Measurements from ENCODE around the gene EFHD2.
"Not testable (repeated sequence)": the region's sequence is repeated elsewhere in the genome, so short reads cannot be mapped to it uniquely, and the experiment has no call there.

Gene EFHD2

DNA sequence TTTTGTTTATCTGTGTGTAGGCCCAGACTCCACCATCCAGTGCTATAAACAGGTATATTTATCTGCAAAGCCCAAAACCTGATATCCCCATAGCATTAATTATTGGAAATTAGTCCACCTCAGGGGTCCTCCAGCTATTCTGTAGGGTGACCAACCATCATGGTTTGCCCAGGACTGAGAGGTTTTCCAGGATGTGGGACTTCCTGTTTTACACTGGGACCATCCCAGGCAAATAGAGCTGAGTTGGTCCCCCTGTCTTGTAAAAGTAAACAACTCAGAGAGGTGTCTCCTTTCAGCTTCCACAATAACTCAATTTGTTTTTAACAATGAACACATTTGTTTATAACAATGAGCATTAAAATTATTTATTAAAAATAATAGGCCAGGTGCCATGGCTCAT is 58.5 kb downstream of the EFHD2 start:
- no peak for DNase-seq (ENCODE audit: low spot score)
- in situ Hi-C loops (cut with MboI; ENCODE audit: low sequenced_read_pairs, unreplicated experiment), result no loop called here
- TF ChIP-seq, protein P1, sequence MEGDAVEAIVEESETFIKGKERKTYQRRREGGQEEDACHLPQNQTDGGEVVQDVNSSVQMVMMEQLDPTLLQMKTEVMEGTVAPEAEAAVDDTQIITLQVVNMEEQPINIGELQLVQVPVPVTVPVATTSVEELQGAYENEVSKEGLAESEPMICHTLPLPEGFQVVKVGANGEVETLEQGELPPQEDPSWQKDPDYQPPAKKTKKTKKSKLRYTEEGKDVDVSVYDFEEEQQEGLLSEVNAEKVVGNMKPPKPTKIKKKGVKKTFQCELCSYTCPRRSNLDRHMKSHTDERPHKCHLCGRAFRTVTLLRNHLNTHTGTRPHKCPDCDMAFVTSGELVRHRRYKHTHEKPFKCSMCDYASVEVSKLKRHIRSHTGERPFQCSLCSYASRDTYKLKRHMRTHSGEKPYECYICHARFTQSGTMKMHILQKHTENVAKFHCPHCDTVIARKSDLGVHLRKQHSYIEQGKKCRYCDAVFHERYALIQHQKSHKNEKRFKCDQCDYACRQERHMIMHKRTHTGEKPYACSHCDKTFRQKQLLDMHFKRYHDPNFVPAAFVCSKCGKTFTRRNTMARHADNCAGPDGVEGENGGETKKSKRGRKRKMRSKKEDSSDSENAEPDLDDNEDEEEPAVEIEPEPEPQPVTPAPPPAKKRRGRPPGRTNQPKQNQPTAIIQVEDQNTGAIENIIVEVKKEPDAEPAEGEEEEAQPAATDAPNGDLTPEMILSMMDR (IDR thresholded peaks at IDR 0.05; ENCODE audit: borderline replicate concordance, control extremely low read depth, extremely low read depth, insufficient read depth, missing control alignments), result no peak

DNA sequence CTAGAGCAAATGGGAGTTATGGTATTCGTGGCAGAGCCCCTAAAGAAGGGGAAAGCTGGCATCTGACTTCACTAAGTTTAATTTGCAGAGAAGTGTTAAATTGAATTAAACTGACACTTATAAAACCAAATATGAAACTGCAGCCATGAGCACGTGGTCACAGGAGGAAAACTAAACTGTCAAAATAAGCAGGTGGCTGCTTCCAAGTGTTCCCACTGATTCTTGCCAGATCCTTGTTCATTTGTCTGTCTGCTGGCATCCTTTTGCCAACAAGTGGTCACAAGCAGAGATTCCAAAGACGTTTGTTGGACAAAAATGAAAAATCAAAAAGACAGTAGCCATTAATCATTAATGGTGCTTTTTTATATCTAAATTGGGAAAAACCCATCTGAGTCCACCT is 59.7 kb downstream of the EFHD2 start:
- in situ Hi-C loops (cut with MboI; ENCODE audit: low sequenced_read_pairs, unreplicated experiment), result no loop called here
- TF ChIP-seq, protein P1 (IDR thresholded peaks at IDR 0.05; ENCODE audit: borderline replicate concordance, control extremely low read depth, extremely low read depth, insufficient read depth, missing control alignments), result no peak
- DNase-seq (ENCODE audit: low spot score), result no peak

DNA sequence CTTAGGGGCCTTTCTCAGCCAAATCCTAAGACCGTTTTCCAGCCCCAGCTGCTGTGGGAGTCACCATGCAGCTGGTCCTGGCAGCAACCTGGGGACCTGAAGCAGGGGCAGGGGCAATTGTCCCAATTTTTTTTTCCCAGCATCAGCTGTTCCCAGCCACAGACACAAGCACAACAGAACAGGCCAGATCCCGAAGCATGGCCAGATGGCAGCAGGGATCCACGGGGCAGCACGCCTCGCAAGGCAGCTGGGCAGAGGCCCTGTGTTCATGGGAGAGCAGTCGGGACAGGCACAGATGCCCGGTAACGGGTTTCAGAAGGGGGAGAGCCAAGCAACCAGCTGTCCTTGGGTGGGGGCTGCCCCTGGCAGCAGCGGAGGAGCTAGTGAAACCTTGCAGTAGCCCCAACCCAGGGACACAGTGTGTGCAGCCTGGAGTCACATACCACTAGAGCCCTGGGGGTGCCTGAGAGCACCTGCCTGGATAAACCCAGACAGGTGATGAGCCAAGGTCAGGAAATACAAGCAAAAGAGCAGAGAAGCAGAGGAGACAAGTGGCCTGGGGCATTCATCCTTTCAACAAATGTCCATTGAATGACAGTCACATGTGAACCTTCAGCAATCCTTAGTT is 60.2 kb downstream of the EFHD2 start:
- in situ Hi-C loops (cut with MboI; ENCODE audit: low sequenced_read_pairs, unreplicated experiment); DNase-seq (ENCODE audit: low spot score): not testable (repeated sequence)

DNA sequence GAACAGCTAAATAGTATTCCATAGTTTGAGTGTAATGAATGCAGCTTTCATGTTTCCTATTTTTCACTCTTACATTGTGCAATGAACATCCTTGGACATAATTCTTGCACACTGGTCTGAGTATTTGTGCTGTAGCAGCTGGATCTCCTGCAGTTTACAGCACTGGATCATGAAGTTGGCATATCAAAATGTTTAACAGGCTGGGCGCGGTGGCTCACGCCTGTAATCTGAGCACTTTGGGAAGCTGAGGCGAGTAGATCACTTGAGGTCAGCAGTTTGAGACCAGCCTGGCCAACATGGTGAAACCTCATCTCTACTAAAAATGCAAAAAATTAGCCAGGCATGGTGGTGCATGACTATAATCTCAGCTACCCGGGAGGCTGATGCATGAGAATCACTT is 61.4 kb downstream of the EFHD2 start:
- in situ Hi-C loops (cut with MboI; ENCODE audit: low sequenced_read_pairs, unreplicated experiment); DNase-seq (ENCODE audit: low spot score): not testable (repeated sequence)

DNA sequence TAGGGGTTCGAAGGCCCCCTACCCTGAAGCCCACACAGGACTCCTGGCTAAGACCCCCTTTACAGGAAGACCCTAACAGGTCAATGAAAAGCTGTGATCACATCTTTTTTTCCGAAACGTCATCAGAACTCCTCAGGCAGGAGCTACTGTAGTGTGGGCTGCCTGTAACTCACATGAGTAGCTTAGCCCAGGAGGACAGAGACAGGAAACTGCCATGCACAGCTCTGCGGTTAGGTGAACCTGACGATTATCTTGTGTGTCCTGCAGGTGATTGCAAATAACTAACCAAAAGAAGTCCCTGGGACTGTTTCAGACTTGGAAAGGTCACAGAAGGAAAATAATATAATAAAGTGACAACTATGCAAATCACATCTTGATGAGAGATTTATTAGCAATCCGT is 62.0 kb downstream of the EFHD2 start:
- DNase-seq (ENCODE audit: low spot score); in situ Hi-C loops (cut with MboI; ENCODE audit: low sequenced_read_pairs, unreplicated experiment): not testable (repeated sequence)

DNA sequence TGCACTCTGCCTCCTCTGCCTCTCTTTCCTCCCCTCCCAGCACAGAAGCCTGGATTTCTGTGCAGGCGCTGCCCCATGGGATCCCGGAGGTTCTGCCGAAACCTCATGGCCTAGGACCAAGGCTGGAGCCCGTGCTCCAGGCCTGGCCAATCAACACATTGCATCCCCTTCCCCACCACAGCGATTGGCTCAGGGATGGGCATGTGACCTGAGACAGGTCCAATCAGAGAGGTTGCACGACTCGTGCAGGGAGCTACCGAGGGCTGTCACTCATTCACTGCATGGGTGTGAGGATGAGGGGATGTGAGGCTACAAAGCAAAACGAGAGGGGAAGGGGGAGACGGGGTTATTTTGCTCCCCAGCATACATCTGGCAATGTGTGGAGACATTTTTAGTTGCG is 62.9 kb downstream of the EFHD2 start:
- TF ChIP-seq, protein P1 (IDR thresholded peaks at IDR 0.05; ENCODE audit: borderline replicate concordance, control extremely low read depth, extremely low read depth, insufficient read depth, missing control alignments), result no peak
- no peak for DNase-seq (ENCODE audit: low spot score)
- in situ Hi-C loops (cut with MboI; ENCODE audit: low sequenced_read_pairs, unreplicated experiment), result no loop called here

DNA sequence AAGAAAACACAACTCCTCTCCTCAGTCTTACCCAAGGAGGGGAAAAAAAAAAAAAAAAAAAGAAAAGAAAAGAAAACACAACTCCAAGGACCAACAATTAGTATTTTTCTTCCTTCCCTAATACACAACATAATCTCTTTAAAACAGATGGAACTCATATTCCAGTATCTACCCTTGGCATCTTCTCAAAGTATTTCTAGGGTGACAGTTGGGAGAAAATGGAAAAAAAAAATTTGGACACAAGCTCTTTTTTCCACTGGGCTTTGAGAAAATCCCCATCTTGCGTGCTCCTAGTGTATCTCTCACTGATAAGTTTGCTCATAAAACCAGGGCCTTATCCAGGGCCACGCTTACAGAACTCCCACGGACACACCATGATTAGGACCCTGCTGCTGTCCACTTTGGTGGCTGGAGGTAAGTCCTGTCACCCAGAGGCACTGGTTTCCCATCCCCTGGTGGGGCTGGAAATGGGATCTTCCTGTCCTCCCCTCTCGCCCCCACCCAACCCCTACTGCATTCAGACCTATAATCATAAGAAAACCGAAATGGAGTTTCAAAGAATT is 66.1 kb downstream of the EFHD2 start, which contains the start of gene CELA2B:
CELA2B (plus strand) TSS at position 353 of the 563 bp plus-strand sequence; CDS start at position 375, 22 bp downstream.
- DNase-seq (ENCODE audit: low spot score), result no peak
- in situ Hi-C loops (cut with MboI; ENCODE audit: low sequenced_read_pairs, unreplicated experiment), result no loop called here
- TF ChIP-seq, protein P1 (IDR thresholded peaks at IDR 0.05; ENCODE audit: borderline replicate concordance, control extremely low read depth, extremely low read depth, insufficient read depth, missing control alignments), result no peak

DNA sequence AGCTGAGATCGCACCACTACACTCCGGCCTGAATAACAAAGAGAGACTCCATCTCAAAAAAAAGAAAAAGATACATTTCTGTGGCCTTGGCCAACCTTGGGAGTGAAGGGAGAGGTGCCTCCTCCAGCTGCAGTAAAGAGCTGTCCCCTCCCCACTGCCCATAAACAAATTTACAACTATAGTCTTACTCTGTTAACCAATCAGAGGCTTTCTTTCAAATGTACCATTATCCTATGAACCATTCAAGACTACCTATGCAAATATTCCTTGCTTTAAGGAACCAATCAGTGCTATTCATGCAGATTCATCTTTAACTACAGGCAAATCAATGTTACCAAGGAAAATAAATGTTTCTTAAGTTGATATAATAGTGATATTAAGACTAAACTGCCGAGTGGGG is 67.2 kb downstream of the EFHD2 start:
- no peak for DNase-seq (ENCODE audit: low spot score)
- in situ Hi-C loops (cut with MboI; ENCODE audit: low sequenced_read_pairs, unreplicated experiment), result no loop called here
- TF ChIP-seq, protein P1 (IDR thresholded peaks at IDR 0.05; ENCODE audit: borderline replicate concordance, control extremely low read depth, extremely low read depth, insufficient read depth, missing control alignments), result no peak
